Middle frontal gyrus (tissue), 1 donor: ENCODE measurements around the gene MSMB.
"Not testable (repeated sequence)": the region's sequence is repeated elsewhere in the genome, so short reads cannot be mapped to it uniquely, and the experiment has no call there.

ENCODE experiments used
- DNase-seq: peaks from one replicate; pipeline ENCODE4 v3.0.0-alpha.2; 2015; ENCODE audit warnings: low spot score; ENCODE audit errors: extremely low spot score

The MSMB gene

DNA sequence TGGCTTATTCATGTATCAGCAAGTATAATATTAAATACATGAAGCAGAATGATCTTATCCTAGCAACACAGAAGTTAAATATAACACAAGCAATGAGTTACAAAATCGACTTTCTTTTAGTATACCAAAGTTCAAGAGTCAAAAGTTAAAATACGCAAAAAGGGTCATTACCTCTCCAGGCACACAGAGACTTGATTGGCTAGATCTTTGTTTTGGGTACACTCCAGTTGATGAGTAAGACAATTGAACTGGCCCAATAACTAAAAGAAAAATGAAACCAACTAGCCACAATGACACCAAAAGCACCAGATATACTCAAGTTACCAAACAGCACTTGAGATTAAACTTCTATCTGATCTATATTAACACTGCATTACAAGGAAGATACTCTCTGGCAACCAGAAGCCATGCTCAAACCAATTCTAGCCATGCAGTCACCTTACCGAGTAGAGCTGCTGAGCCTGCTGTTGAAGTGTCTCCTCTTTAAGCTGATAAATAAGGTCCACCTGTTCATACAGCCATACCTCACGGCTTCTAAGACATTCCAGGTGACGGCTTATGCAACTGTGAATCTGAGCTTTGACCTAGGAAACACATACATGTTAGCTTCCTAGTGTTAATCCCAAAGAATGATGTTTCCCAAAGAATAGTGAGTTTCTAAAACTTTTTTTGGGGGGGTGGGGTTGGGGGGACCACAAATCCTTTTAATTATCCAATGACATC lies 31.2 kb downstream of the MSMB start:
- no peak for DNase-seq

DNA sequence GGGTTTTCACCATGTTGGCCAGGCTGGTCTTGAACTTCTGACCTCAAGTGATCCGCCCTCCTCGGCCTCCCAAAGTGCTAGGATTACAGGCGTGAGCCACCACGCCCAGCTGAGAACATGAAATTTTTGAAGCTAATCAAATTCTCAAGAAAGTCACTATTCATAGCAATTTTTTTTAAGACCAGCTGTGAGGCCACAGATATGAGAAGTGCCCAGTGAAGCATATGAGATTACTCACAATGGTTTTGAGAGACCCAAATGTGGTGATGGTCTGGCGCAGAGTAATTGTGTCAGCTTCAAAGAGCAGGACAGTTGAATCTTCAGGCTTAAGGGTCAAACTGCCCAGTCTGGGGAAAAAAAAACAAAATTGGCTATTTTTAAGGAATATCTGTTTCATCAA lies 31.9 kb downstream of the MSMB start:
- DNase-seq, result no peak

DNA sequence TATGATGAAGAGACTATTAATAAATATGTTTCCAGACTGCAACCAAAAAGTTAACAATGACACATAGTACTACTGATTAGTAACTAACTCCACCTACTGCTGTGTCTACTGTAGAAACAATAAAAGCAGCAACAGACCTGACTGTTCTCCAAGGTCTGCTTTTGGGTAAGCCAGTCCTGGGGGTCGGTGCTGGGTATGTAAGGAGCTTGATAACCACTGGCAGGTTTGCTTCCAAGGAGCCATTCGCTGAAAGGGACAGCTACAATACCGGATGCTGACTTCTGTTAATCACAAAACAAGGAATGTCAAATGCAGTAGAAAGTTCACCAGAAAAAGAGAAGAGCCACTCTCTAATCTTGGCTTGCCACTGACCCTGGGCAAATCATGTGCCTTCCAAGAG lies 33.3 kb downstream of the MSMB start:
- DNase-seq, result no peak

DNA sequence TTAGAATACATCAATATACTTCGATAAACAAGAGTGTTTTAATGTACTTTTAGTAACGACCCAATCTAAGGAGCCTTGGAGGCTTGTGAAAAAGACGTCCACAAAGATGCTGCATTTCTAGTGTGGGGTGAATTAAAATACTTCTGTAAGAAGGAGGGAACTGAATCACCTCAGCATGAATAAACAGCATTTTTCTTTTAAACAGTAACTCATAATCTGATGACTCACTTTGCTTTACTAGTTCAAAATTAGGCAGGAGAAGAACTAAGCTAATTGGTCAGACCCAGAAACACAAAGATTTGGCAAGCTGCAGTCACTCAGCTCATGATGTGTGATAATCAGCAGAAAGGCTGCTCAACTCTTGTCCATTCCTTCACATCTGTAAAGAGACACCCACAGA lies 39.9 kb downstream of the MSMB start:
- DNase-seq, result peak; percentile 16

DNA sequence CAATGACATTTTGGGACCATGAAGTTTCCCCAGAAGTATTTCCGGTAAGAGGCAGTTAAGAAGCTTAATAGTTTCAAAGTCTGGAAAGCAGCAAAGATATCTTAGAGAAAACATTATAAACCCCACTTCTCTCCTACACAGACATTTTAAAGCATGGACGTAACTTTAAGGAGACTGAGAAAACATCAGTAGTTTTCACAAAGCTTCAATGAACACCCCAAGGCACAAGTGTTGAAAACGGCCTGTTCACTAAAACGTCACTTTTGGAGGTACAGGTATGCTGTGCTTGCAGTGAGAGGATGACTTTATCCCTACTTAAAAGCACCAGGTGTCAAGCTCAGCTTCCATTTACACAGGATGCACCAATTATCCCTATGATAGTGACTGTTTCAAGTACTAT lies 40.7 kb downstream of the MSMB start:
- DNase-seq, result no peak

DNA sequence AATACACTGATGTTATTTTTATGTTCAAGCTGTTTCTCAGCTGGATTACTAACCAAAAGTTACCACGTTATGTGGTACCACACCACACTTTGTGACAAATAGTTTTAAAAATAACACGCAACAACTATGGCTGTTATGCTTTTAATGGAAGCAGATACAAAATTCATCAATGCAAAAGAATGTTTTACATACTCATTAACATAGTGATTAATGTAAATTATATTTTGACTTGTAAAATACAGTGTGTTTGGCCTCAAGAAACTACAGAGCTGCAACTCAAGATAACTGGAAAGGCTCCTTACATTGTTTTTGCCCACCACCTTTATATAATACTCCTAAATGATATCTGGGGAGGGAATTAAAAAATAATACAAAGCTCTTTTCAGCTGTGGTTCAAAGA lies 41.1 kb downstream of the MSMB start:
- DNase-seq, result no peak

DNA sequence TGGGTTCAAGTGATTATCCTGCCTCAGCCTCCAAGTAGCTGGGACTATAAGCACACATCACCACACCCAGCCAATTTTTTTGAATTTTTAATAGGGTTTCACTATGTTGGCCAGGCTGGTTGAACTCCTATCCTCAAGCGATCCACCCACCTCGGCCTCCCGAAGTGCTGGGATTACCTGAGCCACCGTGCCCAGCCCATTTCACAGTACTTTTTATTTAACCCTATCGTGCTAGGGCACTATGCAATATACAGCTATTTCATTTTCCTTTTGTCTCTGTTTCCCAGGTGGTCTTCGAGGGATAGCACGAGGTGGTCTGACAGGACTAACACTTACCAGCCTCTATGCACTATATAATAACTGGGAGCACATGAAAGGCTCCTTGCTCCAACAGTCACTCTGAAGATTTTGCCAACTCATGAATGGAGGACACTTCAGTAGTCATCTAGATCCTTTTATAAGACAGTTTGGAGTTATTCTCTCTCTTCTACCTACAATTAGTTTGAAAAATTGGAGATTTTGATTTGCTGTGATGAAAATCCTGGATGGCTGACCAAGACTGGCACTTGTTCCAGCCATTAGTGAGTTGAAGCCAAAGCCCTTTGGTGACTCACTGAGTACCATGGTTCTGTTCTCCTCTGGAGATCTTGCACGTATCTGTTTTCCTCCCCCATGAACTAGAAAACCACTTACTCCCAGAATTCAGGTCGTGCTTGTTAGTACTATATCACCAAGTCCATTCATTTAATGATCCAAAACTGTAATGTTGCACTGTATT lies 43.0 kb downstream of the MSMB start:
- no peak for DNase-seq

DNA sequence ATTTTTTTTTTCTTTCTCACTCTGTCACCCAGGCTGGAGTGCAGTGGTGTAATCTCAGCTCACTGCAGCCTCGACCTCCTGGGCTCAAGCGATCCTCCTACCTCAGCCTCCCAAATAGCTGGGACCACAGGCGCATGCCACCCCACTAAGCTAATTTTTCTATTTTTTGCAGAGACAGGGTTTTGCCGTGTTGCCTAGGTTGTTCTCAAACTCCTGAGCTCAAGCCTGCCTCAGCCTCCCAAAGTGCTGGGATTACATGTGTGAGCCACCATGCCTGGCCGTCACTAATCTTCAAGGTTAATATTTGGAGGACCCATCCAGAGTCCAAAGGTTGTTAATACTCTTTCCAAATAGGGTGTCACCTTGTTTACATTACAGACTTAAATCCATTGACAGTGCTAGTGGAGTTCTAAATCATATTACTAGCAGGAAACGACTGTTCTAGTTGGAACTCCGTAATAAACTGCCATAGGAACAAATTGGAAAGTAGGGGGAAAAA lies 43.8 kb downstream of the MSMB start:
- not testable (repeated sequence) for DNase-seq

DNA sequence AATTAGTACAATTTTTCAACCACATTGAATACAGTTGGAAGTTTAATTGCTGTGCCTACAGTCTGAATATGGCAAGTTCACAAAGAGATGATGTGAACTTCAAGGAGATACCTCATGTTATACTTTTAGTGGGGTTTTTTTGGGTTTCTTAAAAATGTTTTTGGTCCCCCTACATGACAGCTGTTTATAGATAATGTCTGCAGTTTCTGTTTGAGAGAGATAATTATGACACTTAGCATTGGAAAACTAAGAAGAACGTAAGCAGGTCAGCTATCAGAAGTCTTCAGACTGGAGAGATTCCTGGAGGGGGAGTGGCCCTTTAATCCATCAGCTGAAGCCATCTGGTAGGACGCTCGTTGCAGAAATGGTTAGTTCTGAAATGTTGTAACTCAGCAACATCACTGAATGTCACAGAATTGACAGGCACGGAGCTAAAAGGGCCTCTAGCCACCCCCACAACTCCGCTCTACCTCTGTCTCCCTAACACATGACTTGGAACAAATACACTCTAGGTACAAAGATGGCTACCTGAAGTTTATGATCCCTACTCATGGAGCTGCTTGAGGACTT lies 44.8 kb downstream of the MSMB start:
- no peak for DNase-seq

DNA sequence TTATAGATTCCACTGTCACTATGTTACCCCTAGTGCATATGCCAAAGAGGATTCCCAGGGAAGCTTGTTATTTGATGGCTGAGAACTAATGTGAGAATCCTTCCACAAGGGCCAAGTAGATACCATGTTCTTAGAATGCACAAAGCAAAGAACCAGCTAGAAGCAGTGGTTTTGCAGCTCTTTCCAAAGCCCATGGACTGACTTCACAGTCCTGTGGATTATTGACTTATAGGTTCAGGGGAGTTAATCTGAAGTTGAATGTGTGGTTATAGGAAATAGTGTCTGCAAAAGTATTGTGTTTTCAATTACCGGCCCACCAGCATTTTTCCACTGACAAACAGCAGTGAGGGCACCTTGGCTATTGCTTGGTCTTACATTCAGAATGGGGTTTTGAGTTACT lies 45.5 kb downstream of the MSMB start:
- no peak for DNase-seq

DNA sequence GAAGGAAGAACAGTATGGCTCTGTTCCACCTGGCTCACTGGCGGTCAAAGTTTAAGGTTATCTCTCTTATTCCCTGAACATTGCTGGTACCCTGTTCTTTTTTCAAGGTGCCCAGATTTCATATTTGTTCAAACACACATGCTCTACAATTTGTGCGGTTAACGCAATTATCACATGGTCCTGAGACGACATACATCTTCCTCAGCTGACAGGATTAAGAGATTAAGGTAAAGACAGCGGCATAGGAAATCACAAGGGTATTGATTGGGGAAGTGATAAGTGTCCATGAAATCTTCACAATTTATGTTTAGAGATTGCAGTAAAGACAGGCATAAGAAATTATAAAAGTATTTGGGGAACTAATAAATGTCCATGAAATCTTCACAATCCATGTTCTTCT lies 46.1 kb downstream of the MSMB start:
- DNase-seq, result not testable (repeated sequence)

DNA sequence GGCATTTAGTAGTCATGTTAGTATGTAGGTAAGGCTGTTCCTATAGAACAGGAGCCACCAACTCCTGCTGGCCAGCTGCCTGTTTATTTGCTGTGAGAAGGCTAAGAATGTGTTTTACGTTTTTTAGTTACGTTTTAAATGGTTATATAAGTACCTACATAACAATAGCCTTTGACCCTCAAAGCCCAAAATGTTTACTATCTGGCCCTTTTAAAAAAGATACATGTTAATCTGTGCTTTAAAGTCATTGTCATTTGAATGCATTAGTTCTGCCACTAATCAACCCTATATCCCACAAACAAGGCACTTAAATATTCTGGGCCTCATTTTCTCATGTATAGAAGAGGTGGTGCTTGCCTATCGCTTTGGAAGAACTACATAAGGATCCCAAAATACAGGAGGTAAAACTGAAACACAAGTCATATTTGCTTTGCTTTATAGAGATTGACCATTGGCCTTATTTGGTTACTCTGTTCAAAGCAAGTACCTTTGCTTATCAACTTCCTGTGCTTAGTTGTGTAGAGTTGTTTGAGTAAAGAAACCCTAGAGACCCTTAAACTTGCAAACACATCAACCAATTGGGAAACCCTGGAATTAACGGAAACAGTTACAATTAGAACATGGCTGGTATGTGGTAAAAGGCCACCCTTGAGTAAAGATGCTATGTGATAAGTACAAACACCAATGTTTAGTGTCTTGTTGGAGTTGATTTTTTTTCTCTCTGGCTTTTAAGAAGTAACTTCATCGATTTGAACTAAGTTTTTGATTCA lies 47.9 kb downstream of the MSMB start:
- no peak for DNase-seq

DNA sequence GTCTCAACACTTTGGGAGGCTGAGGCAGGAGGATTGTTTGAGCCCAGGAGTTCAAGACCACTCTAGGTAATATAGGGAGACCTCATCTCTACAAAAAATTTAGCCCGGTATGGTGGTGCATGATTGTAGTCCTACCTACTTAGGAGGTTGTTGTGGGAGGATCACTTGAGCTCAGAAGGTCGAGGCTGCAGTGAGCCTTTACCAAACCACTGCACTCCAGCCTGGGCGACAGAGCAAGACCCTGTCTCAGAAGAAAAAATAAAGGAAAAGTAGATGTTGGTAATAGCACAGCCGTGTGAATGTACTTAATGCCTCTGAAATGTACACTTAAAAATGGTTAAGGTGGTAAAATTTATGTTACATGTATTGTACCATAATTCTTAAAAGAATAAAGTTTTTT lies 48.5 kb downstream of the MSMB start:
- no peak for DNase-seq

DNA sequence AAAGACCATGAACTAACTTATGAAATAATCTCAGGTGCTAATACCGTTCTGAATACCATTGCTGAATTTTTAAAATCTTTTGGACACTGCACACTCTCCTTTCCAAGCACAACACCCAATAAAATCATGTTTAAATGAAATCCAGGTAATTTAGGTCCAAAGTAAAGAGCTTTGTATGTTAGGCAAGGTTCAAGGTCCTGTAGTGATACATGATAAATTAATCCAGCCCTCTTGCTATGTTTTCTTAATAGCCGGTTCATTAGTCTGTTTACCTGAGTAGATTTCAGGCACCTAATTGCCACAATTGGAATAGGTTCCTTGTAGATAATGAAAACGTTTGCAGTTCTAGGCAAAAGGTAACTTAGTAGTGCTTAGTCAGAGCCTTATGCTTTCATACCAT lies 60.5 kb downstream of the MSMB start:
- not testable (repeated sequence) for DNase-seq

DNA sequence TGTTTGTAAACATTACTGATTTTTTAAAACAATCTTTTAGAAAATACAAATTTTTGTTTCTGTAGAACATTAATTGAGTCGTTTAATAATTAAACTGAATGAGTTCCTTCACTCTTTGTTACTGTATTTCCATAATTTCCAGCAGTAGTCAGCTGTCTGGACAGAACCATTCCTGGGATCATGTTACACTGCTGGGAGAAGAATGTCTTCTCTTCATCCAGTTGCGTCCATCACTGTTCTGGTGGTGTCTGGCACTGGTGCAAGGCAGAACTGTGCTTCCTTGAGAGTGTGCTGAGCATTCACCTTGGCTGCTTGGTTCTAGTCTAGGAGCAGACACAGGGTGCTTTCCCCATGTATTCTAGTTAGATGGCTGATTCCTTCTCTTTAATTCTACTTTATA lies 61.6 kb downstream of the MSMB start:
- not testable (repeated sequence) for DNase-seq

DNA sequence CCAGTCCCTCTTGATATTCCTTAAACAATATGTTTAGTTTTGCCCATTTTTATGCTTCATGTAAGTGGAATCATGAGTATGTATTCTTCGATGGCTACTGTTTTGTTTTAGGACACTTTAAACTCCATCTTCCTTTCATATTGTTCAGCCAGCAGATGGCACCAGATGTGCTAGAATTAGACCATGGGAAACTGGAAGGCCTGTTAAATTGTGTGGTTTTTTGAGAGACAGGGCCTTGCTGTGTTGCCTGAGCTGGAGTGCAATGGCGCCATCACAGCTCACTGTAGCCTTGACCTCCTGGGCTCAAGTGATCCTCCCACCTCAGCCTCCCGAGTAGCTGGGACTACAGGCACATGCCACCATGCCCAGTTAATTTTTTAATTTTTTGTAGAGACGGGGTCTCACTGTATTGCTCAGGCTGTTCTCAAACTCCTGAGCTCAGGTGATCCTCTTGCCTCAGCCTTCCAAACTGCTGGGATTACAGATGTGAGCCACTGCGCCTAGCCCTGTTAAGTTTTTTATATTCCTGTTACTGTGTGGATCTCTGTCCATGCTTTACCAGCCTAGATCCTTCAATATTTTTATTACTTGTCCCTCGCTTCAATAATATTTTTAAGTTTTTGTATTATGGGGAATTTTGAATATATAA lies 62.4 kb downstream of the MSMB start:
- not testable (repeated sequence) for DNase-seq
